Calu3 (cell line): ENCODE results near the gene BNIPL. TPM values are rescaled to one million over a fixed set of nuclear protein-coding genes. Genes with fewer than 3 reads are reported as not detected.

Experiments
- Bru-seq: library from RNA; stranded (reverse); fragments of 400-500 nt; gene quantifications from one replicate; lab custom pipeline; 2021; lab: Mats Ljungman, UMichigan
- BruChase-seq, 2 experiments: library from RNA; stranded (reverse); fragments of 400-500 nt; gene quantifications; one replicate each; lab custom pipeline; 2021; lab: Mats Ljungman, UMichigan
- BruUV-seq: library from RNA; stranded (reverse); fragments of 400-500 nt; replicated peaks from 2 replicates; lab custom pipeline; 2021; lab: Mats Ljungman, UMichigan
- CTCF ChIA-PET: fragments of 300-600 bp; sonication (Branson Sonifier 250); formaldehyde crosslinking; loops from one replicate; lab custom pipeline; 2022; ENCODE audit warnings: antibody characterized with exemption; lab: Charles Lee
- DNase-seq: peaks from one replicate; pipeline ENCODE4 v3.0.0; 2022
- H3K27ac Mint-ChIP-seq: one replicate; pipeline ENCODE4 v1.8.0; 2022; ENCODE audit warnings: mixed read lengths; ENCODE audit not compliant: unreplicated experiment
- H3K27me3 Mint-ChIP-seq: one replicate; pipeline ENCODE4 v1.8.0; 2022; ENCODE audit warnings: mixed read lengths; ENCODE audit not compliant: unreplicated experiment
- H3K36me3 Mint-ChIP-seq: one replicate; pipeline ENCODE4 v1.8.0; 2022; ENCODE audit warnings: mild to moderate bottlenecking, moderate library complexity, mixed read lengths; ENCODE audit not compliant: insufficient read depth, unreplicated experiment
- H3K4me1 Mint-ChIP-seq: one replicate; pipeline ENCODE4 v1.8.0; 2022; ENCODE audit warnings: mild to moderate bottlenecking, low read depth, mixed read lengths; ENCODE audit not compliant: unreplicated experiment
- H3K4me3 Mint-ChIP-seq: one replicate; pipeline ENCODE4 v1.8.0; 2022; ENCODE audit warnings: mild to moderate bottlenecking, low read depth, moderate library complexity, mixed read lengths; ENCODE audit not compliant: unreplicated experiment
- H3K9me3 Mint-ChIP-seq: one replicate; pipeline ENCODE4 v1.8.0; 2022; ENCODE audit warnings: low read depth, mixed read lengths; ENCODE audit not compliant: unreplicated experiment
- CTCF ChIP-seq: fragments of 200-600 bp; IDR thresholded peaks from one replicate; pipeline ENCODE4 v1.8.0; 2022; ENCODE audit warnings: antibody characterized with exemption; ENCODE audit not compliant: unreplicated experiment
- intact Hi-C: fragments of 100-400 bp; cut with micrococcal nuclease; formaldehyde crosslinking; loops from one replicate; pipeline ENCODE4 v1.10.0; 2022; ENCODE audit not compliant: unreplicated experiment
- long read RNA-seq: library from polyadenylated mRNA; stranded (forward); transcript quantifications from one replicate; pipeline ENCODE4 v2.0.0, GENCODE V29; 2022
- total RNA-seq: library from RNA; stranded (reverse); gene quantifications from 2 replicates; pipeline ENCODE4 v1.2.3, GENCODE V29; 2022

The BNIPL gene
- total RNA-seq (1.2 and 2.4 TPM in 2 replicates), Bru-seq, nascent RNA (percentile 38 among the genes with signal in this experiment), BruChase-seq, experiment 1, labeled RNA remaining after a 6-hour chase (percentile 59 among the genes with signal in this experiment), BruChase-seq, experiment 2, labeled RNA remaining after a 2-hour chase (percentile 49 among the genes with signal in this experiment)
- long read RNA-seq, partial matches to known transcripts = 0 of 3 reads
- long read RNA-seq, other reads (novel, unspliced or antisense) = 3 of 3 reads

- CTCF ChIA-PET = no interaction called here
- H3K9me3 Mint-ChIP-seq = no peaks in the 10 kb centered on the region
- no peak within 1 kb of the TSS for H3K4me3 Mint-ChIP-seq
- BruUV-seq = no TSS peak
- TF ChIP-seq CTCF = no peak
- peaks cover 6% of the 10 kb centered on the region for H3K36me3 Mint-ChIP-seq
- DNase-seq = no peak
- H3K27ac Mint-ChIP-seq = no peak within 1 kb of the TSS
- intact Hi-C loops = no loop called here
- H3K27me3 Mint-ChIP-seq = no peaks in the 10 kb centered on the region
- peaks cover 9% of the 10 kb centered on the region for H3K4me1 Mint-ChIP-seq
These were observed at the start of gene BNIPL for GRCh38 chr1:151036356-151036755. TSS of gene BNIPL (plus strand) at chr1:151036586. CDS start at chr1:151036726, 140 bp downstream.

- no TSS peak for BruUV-seq
- CTCF ChIA-PET = no interaction called here
- TF ChIP-seq CTCF = no peak
- Mint-ChIP-seq H3K36me3 (peaks cover 10% of the 10 kb centered on the region), H3K4me3 (no peak overlapping the region), H3K27me3 (no peaks in the 10 kb centered on the region), H3K4me1 (peaks cover 33% of the 10 kb centered on the region), H3K9me3 (no peaks in the 10 kb centered on the region), H3K27ac (no peak overlapping the region)
- no peak for DNase-seq
- intact Hi-C loops = no loop called here
These were observed 48.5 kb upstream of the BNIPL start for GRCh38 chr1:150987924-150988323.

- Mint-ChIP-seq H3K27me3 (no peaks in the 10 kb centered on the region), H3K9me3 (no peaks in the 10 kb centered on the region), H3K4me3 (no peak overlapping the region), H3K4me1 (no peaks in the 10 kb centered on the region), H3K36me3 (peaks cover 22% of the 10 kb centered on the region), H3K27ac (no peak overlapping the region)
- intact Hi-C loops = no loop called here
- no peak for TF ChIP-seq CTCF
- CTCF ChIA-PET = no interaction called here
- DNase-seq = no peak
- BruUV-seq = no TSS peak
These were observed 43.8 kb upstream of the BNIPL start for GRCh38 chr1:150992626-150993025.

GRCh38 chr1:150994248-150994647 is 42.1 kb upstream of the BNIPL start:
- CTCF ChIA-PET = interaction anchor here (0.5 to 2.4 kb wide), 3 partner anchors 9 to 13 kb away, joined by 3 to 32 read pairs (median 7); partner anchors contain the start of genes ANXA9 and MINDY1
- BruUV-seq = no TSS peak
- H3K4me3 Mint-ChIP-seq = no peak overlapping the region

More at GRCh38 chr1:150994248-150994647, 42.1 kb upstream of the BNIPL start:
- no peaks in the 10 kb centered on the region for H3K27me3 Mint-ChIP-seq
- H3K4me1 Mint-ChIP-seq = no peaks in the 10 kb centered on the region
- intact Hi-C loops = no loop called here
- no peak for DNase-seq
- no peak overlapping the region for H3K27ac Mint-ChIP-seq
- no peaks in the 10 kb centered on the region for H3K9me3 Mint-ChIP-seq
- H3K36me3 Mint-ChIP-seq = peaks cover 17% of the 10 kb centered on the region
- no peak for TF ChIP-seq CTCF
